Esophagus muscularis mucosa (tissue), 4 donors: Measurements from ENCODE around the gene TBCEL. TPM values are rescaled to one million over a fixed set of nuclear protein-coding genes. Genes with fewer than 3 reads are reported as not detected.

Source experiments
- DNase-seq: peaks from one replicate; pipeline ENCODE4 v3.0.0-alpha.2; 2017; ENCODE audit errors: extremely low spot score
- H3K27ac ChIP-seq, 4 donors: fragments of 200-600 bp; sonication (generic); replicated peaks in 1 of 4; 1 replicate in 3 of 4; 2 replicates in 1 of 4; pipeline ENCODE4 v1.5.1; 2016 to 2019; ENCODE audit warnings: mild to moderate bottlenecking in 1 of 4
- H3K27me3 ChIP-seq, 4 donors: fragments of 200-600 bp; sonication (generic); one replicate each; pipeline versions ENCODE4 v1.5.1 to v1.6.0; 2016 to 2019
- H3K36me3 ChIP-seq, 4 donors: fragments of 200-600 bp; sonication (generic); one replicate each; pipeline ENCODE4 v1.5.1; 2016 to 2019
- H3K4me1 ChIP-seq, 4 donors: fragments of 200-600 bp; sonication (generic); one replicate each; pipeline ENCODE4 v1.5.1; 2016 to 2019
- H3K4me3 ChIP-seq, 4 donors: fragments of 200-600 bp; sonication (generic); 1 replicate in 2 of 4; 2 replicates in 2 of 4; pipeline ENCODE4 v1.5.1; 2016 to 2019; ENCODE audit warnings: mild to moderate bottlenecking in 4 of 4, moderate library complexity in 1 of 4
- H3K9me3 ChIP-seq, 4 donors: fragments of 200-600 bp; sonication (generic); 1 replicate in 3 of 4; 2 replicates in 1 of 4; pipeline ENCODE4 v1.5.1; 2016 to 2019
- CTCF ChIP-seq, 3 experiments: fragments of 200-600 bp in 2 of 3; fragments of 450-650 bp in 1 of 3; sonication (generic) in 2 of 3; IDR thresholded peaks; one replicate each; pipeline ENCODE4 v1.5.1; 2017 to 2019; ENCODE audit warnings: antibody characterized with exemption in 3 of 3, mild to moderate bottlenecking in 2 of 3, moderate library complexity in 1 of 3
- EP300 ChIP-seq: sonication (generic); formaldehyde crosslinking; IDR thresholded peaks from one replicate; pipeline ENCODE4 v1.6.1; 2017; ENCODE audit warnings: antibody characterized with exemption
- POLR2A ChIP-seq: fragments of 450-650 bp; IDR thresholded peaks from one replicate; pipeline ENCODE4 v1.6.1; 2017; ENCODE audit warnings: antibody characterized with exemption, moderate library complexity, mild to moderate bottlenecking, low read depth
- POLR2AphosphoS5 ChIP-seq, 2 donors: sonication (generic); formaldehyde crosslinking; IDR thresholded peaks; one replicate each; pipeline ENCODE4 v1.6.1; 2017; ENCODE audit warnings: antibody characterized with exemption in 2 of 2
- WGBS: methylation state at CpG from one replicate; pipeline ENCODE4 v1.1.5; 2018; 5-methylcytosine and 5-hydroxymethylcytosine counted together
- intact Hi-C: fragments of 100-400 bp; cut with DNase I; formaldehyde crosslinking; loops from one replicate; pipeline ENCODE4 v1.15.1; 2023
- total RNA-seq, 4 donors: library from RNA; depleted of rRNA; stranded (reverse); fragments of >200 nt; gene quantifications; one replicate each; pipeline versions ENCODE4 v1.1.0 to v1.2.1, GENCODE V29; 2016

The TBCEL gene
- total RNA-seq, 4 donors from 2014 or later: 25.0 to 31.4 (median 27.9) TPM

GRCh38 chr11:121038648-121039409, 14.9 kb downstream of the TBCEL start:
- DNase-seq: no peak
- Histone ChIP-seq H3K27ac (no peak overlapping the region), H3K4me3 (no peak overlapping the region), H3K9me3 (no peaks in the 10 kb centered on the region), H3K27me3 (no peaks in the 10 kb centered on the region), H3K36me3 (no peaks in the 10 kb centered on the region), H3K4me1 (peaks cover 0 to 10% (median 3%) of the 10 kb centered on the region in 4 donors)
- intact Hi-C loops: no loop called here
- TF ChIP-seq CTCF (IDR thresholded peaks at IDR 0.05) (no peak), EP300 (no peak), POLR2A (no peak), POLR2AphosphoS5 (IDR thresholded peaks at IDR 0.05) (no peak)
- WGBS: 95% methylated on average over 5 of the region's 5 CpGs

- no peak for DNase-seq
- intact Hi-C loops: no loop called here
- Histone ChIP-seq H3K4me1 (peaks cover 0 to 10% (median 3%) of the 10 kb centered on the region in 4 donors), H3K4me3 (no peak overlapping the region), H3K27ac (no peak overlapping the region), H3K36me3 (no peaks in the 10 kb centered on the region), H3K9me3 (no peaks in the 10 kb centered on the region), H3K27me3 (no peaks in the 10 kb centered on the region)
- TF ChIP-seq POLR2A: no peak
- TF ChIP-seq CTCF (IDR thresholded peaks at IDR 0.05): no peak
- no peak for TF ChIP-seq POLR2AphosphoS5 (IDR thresholded peaks at IDR 0.05)
- TF ChIP-seq EP300: no peak
- WGBS: 77% methylated on average over 1 of the region's 1 CpG
Observed at GRCh38 chr11:121039971-121040613, 16.2 kb downstream of the TBCEL start.

GRCh38 chr11:121040614-121041002, 16.7 kb downstream of the TBCEL start:
- H3K4me3 ChIP-seq: no peak overlapping the region
- TF ChIP-seq POLR2A (no peak), POLR2AphosphoS5 (IDR thresholded peaks at IDR 0.05) (no peak), EP300 (no peak)

GRCh38 chr11:121041072-121041471, 17.2 kb downstream of the TBCEL start:
- Histone ChIP-seq H3K4me3 (no peak overlapping the region), H3K27ac (no peak overlapping the region), H3K27me3 (no peaks in the 10 kb centered on the region), H3K36me3 (peaks cover 0 to 6% (median 0%) of the 10 kb centered on the region in 4 donors), H3K9me3 (no peaks in the 10 kb centered on the region), H3K4me1 (peaks cover 0 to 10% (median 3%) of the 10 kb centered on the region in 4 donors)
- no peak for TF ChIP-seq CTCF (IDR thresholded peaks at IDR 0.05)
- no peak for TF ChIP-seq POLR2A
- no peak for DNase-seq
- WGBS: 96% methylated on average over 5 of the region's 5 CpGs
- intact Hi-C loops: no loop called here

More at GRCh38 chr11:121040614-121041002, 16.7 kb downstream of the TBCEL start:
- H3K27ac ChIP-seq: no peak overlapping the region
- H3K4me1 ChIP-seq: peaks cover 0 to 10% (median 3%) of the 10 kb centered on the region in 4 donors
- no peaks in the 10 kb centered on the region for H3K9me3 ChIP-seq
- DNase-seq: no peak
- intact Hi-C loops: no loop called here
- H3K36me3 ChIP-seq: peaks cover 0 to 2% (median 0%) of the 10 kb centered on the region in 4 donors
- no peaks in the 10 kb centered on the region for H3K27me3 ChIP-seq
- WGBS: 86% methylated on average over 3 of the region's 3 CpGs

GRCh38 chr11:121042296-121042695, 18.4 kb downstream of the TBCEL start:
- Histone ChIP-seq H3K4me3 (no peak overlapping the region), H3K27ac (no peak overlapping the region), H3K9me3 (no peaks in the 10 kb centered on the region), H3K27me3 (no peaks in the 10 kb centered on the region), H3K4me1 (peaks cover 0 to 10% (median 3%) of the 10 kb centered on the region in 4 donors), H3K36me3 (peaks cover 0 to 19% (median 5%) of the 10 kb centered on the region in 4 donors)
- no peak for TF ChIP-seq POLR2AphosphoS5 (IDR thresholded peaks at IDR 0.05)
- no peak for TF ChIP-seq POLR2A
- no peak for TF ChIP-seq EP300
- TF ChIP-seq CTCF (IDR thresholded peaks at IDR 0.05): no peak
- intact Hi-C loops: no loop called here
- WGBS: 100% methylated on average over 1 of the region's 1 CpG
- DNase-seq: no peak
